GM12878 (cell line): Measurements from ENCODE around the gene MRGPRX3. TPM values are rescaled to one million over a fixed set of nuclear protein-coding genes. Genes with fewer than 3 reads are reported as not detected.
A peak's percentile ranks its signal among the peaks of the same experiment; 100 is the strongest.

Experiments
- ATAC-seq: fragments of 200-7000 bp; cut with Tn5 transposase; 3 replicates; pipeline ENCODE4 v1.9.1; 2020; ENCODE audit warnings: mild to moderate bottlenecking, moderate library complexity
- BruUV-seq: library from RNA; stranded (reverse); fragments of 400-500 nt; replicated peaks from 2 replicates; lab custom pipeline; 2021; lab: Mats Ljungman, UMichigan
- CTCF ChIA-PET: fragments of 300-600 bp; sonication (Branson Sonifier 250); formaldehyde crosslinking; extraction: SDS; loops from one replicate; lab custom pipeline; 2021; ENCODE audit warnings: inconsistent platforms; lab: Yijun Ruan, JAX
- POLR2A ChIA-PET: fragments of 350-600 bp; formaldehyde crosslinking; extraction: SDS; loops from one replicate; lab custom pipeline; 2021; ENCODE audit warnings: inconsistent platforms; lab: Charles Lee
- RAD21 ChIA-PET: fragments of 300-600 bp; sonication (Branson Sonifier 250); formaldehyde crosslinking; loops from one replicate; lab custom pipeline; 2023; ENCODE audit warnings: antibody characterized with exemption; ENCODE audit not compliant: unreplicated experiment; lab: Charles Lee
- SMC1A ChIA-PET: fragments of 300-600 bp; sonication (Branson Sonifier 250); formaldehyde crosslinking; loops from one replicate; lab custom pipeline; 2023; ENCODE audit not compliant: unreplicated experiment, uncharacterized antibody; lab: Charles Lee
- DNase-seq: peaks from one replicate; pipeline ENCODE4 v3.0.0-alpha.2; 2011; ENCODE audit warnings: low read depth, low spot score
- FAIRE-seq: peaks from 3 replicates; lab custom pipeline; 2011; peaks lifted over from hg19 to GRCh38; lab: Jason Lieb, UNC
- H2AFZ ChIP-seq: 2 replicates; pipeline ENCODE4 v1.6.0; 2011; ENCODE audit warnings: low read depth, low read length, control low read depth; ENCODE audit not compliant: control insufficient read depth
- H3K27ac ChIP-seq: 2 replicates; pipeline ENCODE4 v1.5.1; 2011; ENCODE audit warnings: control low read depth; ENCODE audit not compliant: control insufficient read depth, insufficient read depth
- H3K27me3 ChIP-seq, 2 experiments: replicated peaks in 1 of 2; 2 replicates each; pipeline versions ENCODE4 v1.6.0 to v1.6.1; 2011; ENCODE audit warnings: low read length in 1 of 2; ENCODE audit not compliant: control insufficient read depth in 2 of 2, insufficient read depth in 2 of 2
- H3K36me3 ChIP-seq, 2 experiments: 2 replicates each; pipeline ENCODE4 v1.5.1; 2011; ENCODE audit warnings: low read length in 1 of 2; ENCODE audit not compliant: control insufficient read depth in 2 of 2, insufficient read depth in 2 of 2
- H3K4me1 ChIP-seq: 2 replicates; pipeline ENCODE4 v1.6.1; 2011; ENCODE audit warnings: mild to moderate bottlenecking, low read length, moderate library complexity, mixed read lengths; ENCODE audit not compliant: control insufficient read depth, insufficient read depth
- H3K4me2 ChIP-seq: 2 replicates; pipeline ENCODE4 v1.6.0; 2011; ENCODE audit warnings: control low read depth; ENCODE audit not compliant: control insufficient read depth, insufficient read depth
- H3K4me3 ChIP-seq: fragments of 200-600 bp; sonication (generic); 2 replicates; pipeline ENCODE4 v1.5.1; 2016
- H3K79me2 ChIP-seq: 2 replicates; pipeline ENCODE4 v1.6.0; 2011; ENCODE audit warnings: low read length; ENCODE audit not compliant: control insufficient read depth, insufficient read depth
- H3K9ac ChIP-seq: 2 replicates; pipeline ENCODE4 v1.8.0; 2011; ENCODE audit warnings: low read length, control low read depth, mixed read lengths; ENCODE audit not compliant: control insufficient read depth, insufficient read depth
- H3K9me3 ChIP-seq: replicated peaks from 3 replicates; pipeline ENCODE4 v1.5.1; 2011; ENCODE audit warnings: mild to moderate bottlenecking, low read length; ENCODE audit not compliant: control insufficient read depth, insufficient read depth
- H4K20me1 ChIP-seq: 2 replicates; pipeline ENCODE4 v1.6.0; 2011; ENCODE audit not compliant: control insufficient read depth, insufficient read depth
- BRCA1 ChIP-seq: IDR thresholded peaks from 2 replicates; pipeline ENCODE4 v1.6.1; 2011; ENCODE audit warnings: low read depth, low read length, improper control_type of control experiment
- CREM ChIP-seq: IDR thresholded peaks from 2 replicates; pipeline ENCODE4 v1.6.1; 2014; ENCODE audit warnings: antibody characterized with exemption, low read depth
- ESRRA ChIP-seq: IDR thresholded peaks from 2 replicates; pipeline ENCODE4 v1.6.1; 2012; ENCODE audit warnings: mild to moderate bottlenecking, low read length, improper control_type of control experiment
- HDAC2 ChIP-seq: fragments of 200-600 bp; sonication (generic); IDR thresholded peaks from 2 replicates; pipeline ENCODE4 v1.6.1; 2017
- REST ChIP-seq: IDR thresholded peaks from 2 replicates; pipeline ENCODE4 v1.6.1; 2012; ENCODE audit warnings: mild to moderate bottlenecking, low read depth, low read length
- SMARCA5 ChIP-seq: fragments of 450-650 bp; IDR thresholded peaks from 2 replicates; pipeline ENCODE4 v1.6.1; 2017; ENCODE audit warnings: mild to moderate bottlenecking
- SREBF1 ChIP-seq: IDR thresholded peaks from 2 replicates; pipeline ENCODE4 v1.6.1; 2012; ENCODE audit warnings: mild to moderate bottlenecking, low read length
- ZNF687 ChIP-seq: fragments of 450-650 bp; IDR thresholded peaks from 2 replicates; pipeline ENCODE4 v1.6.1; 2017; ENCODE audit warnings: mild to moderate bottlenecking, moderate library complexity
- WGBS: methylation state at CpG from one replicate; pipeline ENCODE4 v1.1.6; 2016; ENCODE audit warnings: low lambda C conversion rate; ENCODE audit not compliant: insufficient replicate concordance, insufficient coverage; ENCODE audit errors: missing lambda C conversion rate; 5-methylcytosine and 5-hydroxymethylcytosine counted together
- in situ Hi-C: fragments of 300-500 bp; cut with MboI; formaldehyde crosslinking; loops from 9 replicates; pipeline ENCODE4 v1.14.3; 2018; ENCODE audit warnings: mixed read lengths
- intact Hi-C: fragments of 100-400 bp; cut with micrococcal nuclease; formaldehyde crosslinking; loops from one replicate; pipeline ENCODE4 v1.14.2; 2022; ENCODE audit not compliant: unreplicated experiment
- polyA plus RNA-seq, 11 experiments: library from polyadenylated mRNA; depleted of rRNA in 4 of 11; unstranded in 6 of 11; stranded (reverse) in 5 of 11; fragments of >200 nt; fragmentation: Nextera tagmentation in 4 of 11; fragmentation: Illumina TruSeq in 1 of 11; extraction: Ambion mirVana in 4 of 11; extraction: Trizol in 1 of 11; gene quantifications; 1 replicate in 1 of 11; 2 replicates in 10 of 11; pipeline versions ENCODE4 v1.2.1 to v1.2.3, GENCODE V29; 2011 to 2016; ENCODE audit warnings: inconsistent platforms in 2 of 11, missing spikeins in 2 of 11, low read depth in 1 of 11
- total RNA-seq, 4 experiments: library from RNA; depleted of rRNA in 3 of 4; stranded (reverse); fragments of >200 nt in 3 of 4; fragmentation: Illumina TruSeq in 1 of 4; extraction: Trizol in 1 of 4; gene quantifications; 2 replicates each; pipeline versions ENCODE4 v1.2.1 to v1.2.3, GENCODE V29; 2013 to 2021
- TF ChIP-seq, protein P1 (sequence below): IDR thresholded peaks from 2 replicates; pipeline ENCODE4 v1.6.1; 2012; ENCODE audit warnings: low read depth, low read length, improper control_type of control experiment
- TF ChIP-seq, protein P2 (sequence below): fragments of 450-650 bp; IDR thresholded peaks from 2 replicates; pipeline ENCODE4 v1.6.1; 2017; ENCODE audit warnings: mild to moderate bottlenecking, moderate library complexity

MRGPRX3 gene
- total and polyA plus RNA-seq, 10 of the 15 experiments (the other 5 are each of a cell fraction or from before 2014, with no cell fraction given), result not detected

DNA sequence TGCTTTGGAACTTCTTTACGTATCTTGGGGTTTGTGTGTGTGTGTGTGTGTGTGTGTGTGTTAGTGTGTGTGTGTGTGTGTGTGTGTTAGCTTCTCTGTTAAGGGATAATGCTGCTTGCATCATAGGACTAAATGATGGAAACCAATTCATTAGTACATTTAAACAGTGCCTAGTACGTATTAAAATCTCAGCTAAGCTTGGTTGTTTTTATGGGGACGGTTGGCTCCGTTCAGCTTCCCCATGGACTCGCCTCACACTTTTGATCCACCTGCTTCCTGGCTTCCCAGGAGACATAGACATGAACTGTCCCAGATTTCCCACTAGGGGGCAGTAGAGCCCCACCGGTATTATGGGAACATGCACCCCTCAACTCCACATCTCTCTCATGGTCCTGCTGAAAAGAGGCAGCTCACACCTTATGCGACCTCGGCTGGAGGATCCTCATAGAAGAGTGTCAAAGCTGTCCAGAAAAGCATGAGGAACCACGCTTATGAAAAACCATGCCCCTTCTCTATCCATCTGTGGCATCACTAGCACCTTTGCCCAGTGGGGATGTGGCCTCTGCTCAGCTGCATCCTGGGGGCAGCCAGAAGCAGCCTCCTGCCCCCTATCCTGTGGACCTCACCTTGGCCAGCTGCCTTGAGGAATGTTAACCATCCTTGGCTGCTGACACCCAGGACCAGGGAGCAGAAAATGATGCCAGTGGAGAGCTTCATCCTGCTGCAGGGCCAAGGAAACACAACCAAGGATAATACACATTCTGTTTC lies 16.8 kb upstream of the MRGPRX3 start:
- ChIA-PET POLR2A (interaction anchor here (0.8 kb wide), 1 partner anchor 101 kb away, joined by 4 read pairs; no protein-coding TSS in a partner anchor), RAD21 (interaction anchor here (0.7 to 2.8 kb wide), 17 partner anchors 9 to 688 kb away, joined by 3 to 33 read pairs (median 5); partner anchors contain the start of gene SAAL1), CTCF (interaction anchor here (0.5 to 5.0 kb wide), 71 partner anchors 11 to 1052 kb away, joined by 3 to 61 read pairs (median 4); partner anchors contain the start of genes SAAL1 and TSG101), SMC1A (interaction anchor here (0.7 to 2.5 kb wide), 22 partner anchors 10 to 651 kb away, joined by 3 to 23 read pairs (median 4); partner anchors contain the start of gene SAAL1)
- H3K36me3 ChIP-seq, result no peaks in the 10 kb centered on the region
- H3K27ac ChIP-seq, result no peak overlapping the region
- no peaks in the 10 kb centered on the region for H3K9me3 ChIP-seq
- no peaks in the 10 kb centered on the region for H3K79me2 ChIP-seq
- no TSS peak for BruUV-seq
- H3K4me2 ChIP-seq, result no peak overlapping the region
- DNase-seq, result peak; percentile 19
- H2AFZ ChIP-seq, result no peak overlapping the region
- peak; percentile 97 for ATAC-seq
- in situ Hi-C loops (loop anchor here (5.0 kb wide), 1 partner anchor 87 kb away; no protein-coding TSS in a partner anchor), intact Hi-C loops (loop anchor here (1.0 to 5.0 kb wide), 5 partner anchors 88 to 617 kb away; partner anchors contain the start of gene TSG101)
- H4K20me1 ChIP-seq, result no peaks in the 10 kb centered on the region
- no peaks in the 10 kb centered on the region for H3K4me1 ChIP-seq
- 1% methylated on average over 9 of the region's 9 CpGs for WGBS
- peaks cover 0 to 1% of the 10 kb centered on the region in 2 experiments; a peak in 2 of 4 replicates for H3K27me3 ChIP-seq
- peak; percentile 86 for FAIRE-seq
- H3K4me3 ChIP-seq, result no peak overlapping the region
- H3K9ac ChIP-seq, result no peak overlapping the region
- TF ChIP-seq ZNF687, result no peak
- TF ChIP-seq SREBF1, result no peak
- no peak for TF ChIP-seq SMARCA5
- TF ChIP-seq, protein P1, sequence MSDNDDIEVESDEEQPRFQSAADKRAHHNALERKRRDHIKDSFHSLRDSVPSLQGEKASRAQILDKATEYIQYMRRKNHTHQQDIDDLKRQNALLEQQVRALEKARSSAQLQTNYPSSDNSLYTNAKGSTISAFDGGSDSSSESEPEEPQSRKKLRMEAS, result no peak
- no peak for TF ChIP-seq REST
- no peak for TF ChIP-seq BRCA1
- no peak for TF ChIP-seq HDAC2
- no peak for TF ChIP-seq ESRRA
- no peak for TF ChIP-seq CREM
- TF ChIP-seq, protein P2, sequence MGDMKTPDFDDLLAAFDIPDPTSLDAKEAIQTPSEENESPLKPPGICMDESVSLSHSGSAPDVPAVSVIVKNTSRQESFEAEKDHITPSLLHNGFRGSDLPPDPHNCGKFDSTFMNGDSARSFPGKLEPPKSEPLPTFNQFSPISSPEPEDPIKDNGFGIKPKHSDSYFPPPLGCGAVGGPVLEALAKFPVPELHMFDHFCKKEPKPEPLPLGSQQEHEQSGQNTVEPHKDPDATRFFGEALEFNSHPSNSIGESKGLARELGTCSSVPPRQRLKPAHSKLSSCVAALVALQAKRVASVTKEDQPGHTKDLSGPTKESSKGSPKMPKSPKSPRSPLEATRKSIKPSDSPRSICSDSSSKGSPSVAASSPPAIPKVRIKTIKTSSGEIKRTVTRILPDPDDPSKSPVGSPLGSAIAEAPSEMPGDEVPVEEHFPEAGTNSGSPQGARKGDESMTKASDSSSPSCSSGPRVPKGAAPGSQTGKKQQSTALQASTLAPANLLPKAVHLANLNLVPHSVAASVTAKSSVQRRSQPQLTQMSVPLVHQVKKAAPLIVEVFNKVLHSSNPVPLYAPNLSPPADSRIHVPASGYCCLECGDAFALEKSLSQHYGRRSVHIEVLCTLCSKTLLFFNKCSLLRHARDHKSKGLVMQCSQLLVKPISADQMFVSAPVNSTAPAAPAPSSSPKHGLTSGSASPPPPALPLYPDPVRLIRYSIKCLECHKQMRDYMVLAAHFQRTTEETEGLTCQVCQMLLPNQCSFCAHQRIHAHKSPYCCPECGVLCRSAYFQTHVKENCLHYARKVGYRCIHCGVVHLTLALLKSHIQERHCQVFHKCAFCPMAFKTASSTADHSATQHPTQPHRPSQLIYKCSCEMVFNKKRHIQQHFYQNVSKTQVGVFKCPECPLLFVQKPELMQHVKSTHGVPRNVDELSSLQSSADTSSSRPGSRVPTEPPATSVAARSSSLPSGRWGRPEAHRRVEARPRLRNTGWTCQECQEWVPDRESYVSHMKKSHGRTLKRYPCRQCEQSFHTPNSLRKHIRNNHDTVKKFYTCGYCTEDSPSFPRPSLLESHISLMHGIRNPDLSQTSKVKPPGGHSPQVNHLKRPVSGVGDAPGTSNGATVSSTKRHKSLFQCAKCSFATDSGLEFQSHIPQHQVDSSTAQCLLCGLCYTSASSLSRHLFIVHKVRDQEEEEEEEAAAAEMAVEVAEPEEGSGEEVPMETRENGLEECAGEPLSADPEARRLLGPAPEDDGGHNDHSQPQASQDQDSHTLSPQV, result no peak
